ENCODE results near the gene HOMER2.

DNA sequence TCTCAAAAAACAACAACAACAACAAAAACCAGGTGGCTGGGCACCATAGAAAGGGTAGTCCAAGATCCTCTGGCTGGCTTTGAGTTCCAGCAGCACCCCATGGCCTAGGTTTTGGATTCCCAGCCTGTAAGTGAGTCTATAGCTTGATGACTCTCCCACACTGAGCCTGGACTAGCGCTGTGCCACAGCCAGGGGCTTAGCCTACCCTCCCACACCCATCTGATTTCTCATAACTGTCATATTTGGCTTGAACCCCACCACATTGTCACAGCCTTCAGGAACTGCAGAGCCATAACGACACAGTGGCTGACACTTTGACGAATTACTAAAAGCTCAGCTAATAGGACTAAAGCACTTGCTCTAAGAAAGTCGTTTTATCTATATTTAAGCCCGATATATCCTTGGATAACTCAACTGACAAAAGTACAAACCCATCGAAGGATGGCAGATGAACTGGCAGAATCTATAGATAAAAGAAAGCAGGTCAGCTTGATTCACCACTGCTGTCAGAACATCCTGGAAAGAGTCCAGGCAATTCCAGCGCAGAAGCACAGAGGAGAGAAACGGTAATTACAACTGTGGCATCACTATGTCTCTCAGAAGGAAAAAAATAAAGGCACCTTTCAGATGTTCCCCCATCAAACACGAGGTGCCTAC, 62.1 kb downstream of the HOMER2 start:
- TF ChIP-seq, protein P1, sequence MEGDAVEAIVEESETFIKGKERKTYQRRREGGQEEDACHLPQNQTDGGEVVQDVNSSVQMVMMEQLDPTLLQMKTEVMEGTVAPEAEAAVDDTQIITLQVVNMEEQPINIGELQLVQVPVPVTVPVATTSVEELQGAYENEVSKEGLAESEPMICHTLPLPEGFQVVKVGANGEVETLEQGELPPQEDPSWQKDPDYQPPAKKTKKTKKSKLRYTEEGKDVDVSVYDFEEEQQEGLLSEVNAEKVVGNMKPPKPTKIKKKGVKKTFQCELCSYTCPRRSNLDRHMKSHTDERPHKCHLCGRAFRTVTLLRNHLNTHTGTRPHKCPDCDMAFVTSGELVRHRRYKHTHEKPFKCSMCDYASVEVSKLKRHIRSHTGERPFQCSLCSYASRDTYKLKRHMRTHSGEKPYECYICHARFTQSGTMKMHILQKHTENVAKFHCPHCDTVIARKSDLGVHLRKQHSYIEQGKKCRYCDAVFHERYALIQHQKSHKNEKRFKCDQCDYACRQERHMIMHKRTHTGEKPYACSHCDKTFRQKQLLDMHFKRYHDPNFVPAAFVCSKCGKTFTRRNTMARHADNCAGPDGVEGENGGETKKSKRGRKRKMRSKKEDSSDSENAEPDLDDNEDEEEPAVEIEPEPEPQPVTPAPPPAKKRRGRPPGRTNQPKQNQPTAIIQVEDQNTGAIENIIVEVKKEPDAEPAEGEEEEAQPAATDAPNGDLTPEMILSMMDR (conservative IDR thresholded peaks at IDR 0.05; ENCODE audit: low read depth, low read length) = no peak
- TF ChIP-seq POLR2A (IDR thresholded peaks at IDR 0.05; ENCODE audit: low read depth, low read length) = no peak
- TF ChIP-seq MAFK (IDR thresholded peaks at IDR 0.05; ENCODE audit: low read depth, low read length) = no peak
- no peak for TF ChIP-seq RFX5 (IDR thresholded peaks at IDR 0.05; ENCODE audit: low read depth, low read length)
- TF ChIP-seq RAD21 (IDR thresholded peaks at IDR 0.05; ENCODE audit: low read length) = no peak
- TF ChIP-seq SMC3 (IDR thresholded peaks at IDR 0.05; ENCODE audit: low read depth, low read length) = no peak
- TF ChIP-seq FOS (IDR thresholded peaks at IDR 0.05; ENCODE audit: low read depth, low read length) = no peak
- TF ChIP-seq, protein P2, sequence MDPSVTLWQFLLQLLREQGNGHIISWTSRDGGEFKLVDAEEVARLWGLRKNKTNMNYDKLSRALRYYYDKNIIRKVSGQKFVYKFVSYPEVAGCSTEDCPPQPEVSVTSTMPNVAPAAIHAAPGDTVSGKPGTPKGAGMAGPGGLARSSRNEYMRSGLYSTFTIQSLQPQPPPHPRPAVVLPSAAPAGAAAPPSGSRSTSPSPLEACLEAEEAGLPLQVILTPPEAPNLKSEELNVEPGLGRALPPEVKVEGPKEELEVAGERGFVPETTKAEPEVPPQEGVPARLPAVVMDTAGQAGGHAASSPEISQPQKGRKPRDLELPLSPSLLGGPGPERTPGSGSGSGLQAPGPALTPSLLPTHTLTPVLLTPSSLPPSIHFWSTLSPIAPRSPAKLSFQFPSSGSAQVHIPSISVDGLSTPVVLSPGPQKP (IDR thresholded peaks at IDR 0.05; ENCODE audit: borderline replicate concordance, low read depth, low read length) = no peak
- TF ChIP-seq RCOR1 (IDR thresholded peaks at IDR 0.05; ENCODE audit: insufficient replicate concordance, low read length) = no peak
- TF ChIP-seq, protein P3, sequence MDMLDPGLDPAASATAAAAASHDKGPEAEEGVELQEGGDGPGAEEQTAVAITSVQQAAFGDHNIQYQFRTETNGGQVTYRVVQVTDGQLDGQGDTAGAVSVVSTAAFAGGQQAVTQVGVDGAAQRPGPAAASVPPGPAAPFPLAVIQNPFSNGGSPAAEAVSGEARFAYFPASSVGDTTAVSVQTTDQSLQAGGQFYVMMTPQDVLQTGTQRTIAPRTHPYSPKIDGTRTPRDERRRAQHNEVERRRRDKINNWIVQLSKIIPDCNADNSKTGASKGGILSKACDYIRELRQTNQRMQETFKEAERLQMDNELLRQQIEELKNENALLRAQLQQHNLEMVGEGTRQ (IDR thresholded peaks at IDR 0.05; ENCODE audit: low read depth, low read length) = no peak
- no peak for TF ChIP-seq CEBPB (IDR thresholded peaks at IDR 0.05; ENCODE audit: low read depth, low read length)
- no peak for TF ChIP-seq CHD1 (IDR thresholded peaks at IDR 0.05; ENCODE audit: low read depth, low read length)
